IgD-negative memory B cell (primary cell): ENCODE data around the gene B4GALT5. TPM values are rescaled to one million over a fixed set of nuclear protein-coding genes. Genes with fewer than 3 reads are reported as not detected.

Source experiments
- H3K27ac Mint-ChIP-seq, 3 donors: one replicate each; pipeline ENCODE4 v1.8.0; 2020 to 2022; ENCODE audit warnings: mild to moderate bottlenecking in 3 of 3, mixed read lengths in 3 of 3, moderate library complexity in 1 of 3
- H3K27me3 Mint-ChIP-seq: one replicate; pipeline ENCODE4 v1.8.0; 2021; ENCODE audit warnings: mixed read lengths
- H3K36me3 Mint-ChIP-seq: one replicate; pipeline ENCODE4 v1.8.0; 2020; ENCODE audit warnings: mild to moderate bottlenecking, mixed read lengths
- H3K4me1 Mint-ChIP-seq, 3 donors: one replicate each; pipeline ENCODE4 v1.8.0; 2020 to 2022; ENCODE audit warnings: mixed read lengths in 3 of 3, mild to moderate bottlenecking in 1 of 3
- H3K4me3 Mint-ChIP-seq, 4 donors: one replicate each; pipeline ENCODE4 v1.8.0; 2020 to 2022; ENCODE audit warnings: mild to moderate bottlenecking in 4 of 4, mixed read lengths in 4 of 4, moderate library complexity in 3 of 4
- H3K9me3 Mint-ChIP-seq, 3 donors: one replicate each; pipeline ENCODE4 v1.8.0; 2020 to 2021; ENCODE audit warnings: mixed read lengths in 3 of 3, mild to moderate bottlenecking in 1 of 3
- polyA plus RNA-seq: library from polyadenylated mRNA; unstranded; fragments of 300-500 nt; fragmentation: Illumina TruSeq; gene quantifications from one replicate; pipeline ENCODE4 v1.2.3, GENCODE V29; 2021

The B4GALT5 gene
- polyA plus RNA-seq, 1 donor from 2014 or later = 0.48 TPM

GRCh38 chr20:49649672-49650071, 64.0 kb downstream of the B4GALT5 start:
- H3K4me1 Mint-ChIP-seq = no peaks in the 10 kb centered on the region
- H3K27ac Mint-ChIP-seq = no peak overlapping the region
- H3K4me3 Mint-ChIP-seq = no peak overlapping the region
- H3K36me3 Mint-ChIP-seq = peaks cover 16% of the 10 kb centered on the region
- H3K9me3 Mint-ChIP-seq = no peaks in the 10 kb centered on the region
- H3K27me3 Mint-ChIP-seq = no peaks in the 10 kb centered on the region

GRCh38 chr20:49647550-49647949, 66.1 kb downstream of the B4GALT5 start:
- Mint-ChIP-seq H3K36me3 (peaks cover 13% of the 10 kb centered on the region), H3K27ac (no peak overlapping the region), H3K27me3 (no peaks in the 10 kb centered on the region), H3K4me1 (no peaks in the 10 kb centered on the region), H3K4me3 (no peak overlapping the region), H3K9me3 (no peaks in the 10 kb centered on the region)

GRCh38 chr20:49646528-49646927, 67.2 kb downstream of the B4GALT5 start:
- Mint-ChIP-seq H3K27ac (no peak overlapping the region), H3K36me3 (peaks cover 14% of the 10 kb centered on the region), H3K9me3 (no peaks in the 10 kb centered on the region), H3K27me3 (no peaks in the 10 kb centered on the region), H3K4me1 (peaks cover 0 to 1% (median 0%) of the 10 kb centered on the region in 3 donors), H3K4me3 (no peak overlapping the region)

GRCh38 chr20:49646126-49646525, 67.6 kb downstream of the B4GALT5 start:
- Mint-ChIP-seq H3K27ac (no peak overlapping the region), H3K4me3 (no peak overlapping the region), H3K4me1 (peaks cover 0 to 1% (median 0%) of the 10 kb centered on the region in 3 donors), H3K9me3 (no peaks in the 10 kb centered on the region), H3K27me3 (no peaks in the 10 kb centered on the region), H3K36me3 (peaks cover 18% of the 10 kb centered on the region)

- Mint-ChIP-seq H3K27me3 (no peaks in the 10 kb centered on the region), H3K36me3 (peaks cover 22% of the 10 kb centered on the region), H3K4me3 (no peak overlapping the region), H3K9me3 (no peaks in the 10 kb centered on the region), H3K4me1 (peaks cover 0 to 1% (median 0%) of the 10 kb centered on the region in 3 donors), H3K27ac (no peak overlapping the region)
Measured at GRCh38 chr20:49644980-49645565, 68.6 kb downstream of the B4GALT5 start.

- peaks cover 19% of the 10 kb centered on the region for H3K36me3 Mint-ChIP-seq
Measured at GRCh38 chr20:49642816-49643215, 70.9 kb downstream of the B4GALT5 start.

GRCh38 chr20:49641683-49642656, 71.7 kb downstream of the B4GALT5 start:
- peaks cover 0 to 1% (median 0%) of the 10 kb centered on the region in 3 donors for H3K4me1 Mint-ChIP-seq
- H3K4me3 Mint-ChIP-seq = no peak overlapping the region
- H3K27ac Mint-ChIP-seq = peak overlapping the region in 1 of 3 donors; percentile 76
- H3K27me3 Mint-ChIP-seq = no peaks in the 10 kb centered on the region
- H3K36me3 Mint-ChIP-seq = peaks cover 17% of the 10 kb centered on the region
- H3K9me3 Mint-ChIP-seq = no peaks in the 10 kb centered on the region

More at GRCh38 chr20:49642816-49643215, 70.9 kb downstream of the B4GALT5 start:
- Mint-ChIP-seq H3K27ac (no peak overlapping the region), H3K4me1 (peaks cover 0 to 1% (median 0%) of the 10 kb centered on the region in 3 donors), H3K4me3 (no peak overlapping the region), H3K9me3 (no peaks in the 10 kb centered on the region), H3K27me3 (no peaks in the 10 kb centered on the region)

GRCh38 chr20:49637046-49637637, 76.5 kb downstream of the B4GALT5 start:
- Mint-ChIP-seq H3K27me3 (no peaks in the 10 kb centered on the region), H3K4me3 (no peak overlapping the region), H3K27ac (no peak overlapping the region), H3K9me3 (no peaks in the 10 kb centered on the region), H3K4me1 (peaks cover 6 to 13% (median 9%) of the 10 kb centered on the region in 3 donors), H3K36me3 (peaks cover 14% of the 10 kb centered on the region)

- Mint-ChIP-seq H3K27me3 (peaks cover under 1% of the 10 kb centered on the region), H3K4me3 (no peak overlapping the region), H3K4me1 (peaks cover 9 to 20% (median 14%) of the 10 kb centered on the region in 3 donors), H3K9me3 (no peaks in the 10 kb centered on the region), H3K27ac (peak overlapping the region in 1 of 3 donors; percentile 88), H3K36me3 (peaks cover 11% of the 10 kb centered on the region)
Measured at GRCh38 chr20:49636447-49636846, 77.2 kb downstream of the B4GALT5 start.

- peaks cover 13 to 24% (median 20%) of the 10 kb centered on the region in 3 donors for H3K4me1 Mint-ChIP-seq
- H3K4me3 Mint-ChIP-seq = no peak overlapping the region
- H3K27me3 Mint-ChIP-seq = peaks cover 5% of the 10 kb centered on the region
- peak overlapping the region in 2 of 3 donors; percentile 17 to 88 for H3K27ac Mint-ChIP-seq
- no peaks in the 10 kb centered on the region for H3K9me3 Mint-ChIP-seq
- peaks cover 9% of the 10 kb centered on the region for H3K36me3 Mint-ChIP-seq
Measured at GRCh38 chr20:49635866-49636265, 77.8 kb downstream of the B4GALT5 start.

GRCh38 chr20:49635166-49635565, 78.5 kb downstream of the B4GALT5 start:
- H3K36me3 Mint-ChIP-seq = peaks cover 5% of the 10 kb centered on the region
- H3K4me3 Mint-ChIP-seq = no peak overlapping the region
- H3K4me1 Mint-ChIP-seq = peaks cover 19 to 31% (median 25%) of the 10 kb centered on the region in 3 donors
- no peaks in the 10 kb centered on the region for H3K9me3 Mint-ChIP-seq
- no peak overlapping the region for H3K27ac Mint-ChIP-seq
- H3K27me3 Mint-ChIP-seq = peaks cover 5% of the 10 kb centered on the region

- Mint-ChIP-seq H3K4me3 (no peak overlapping the region), H3K9me3 (peaks cover 0 to 3% (median 0%) of the 10 kb centered on the region in 3 donors), H3K27ac (no peak overlapping the region), H3K27me3 (peaks cover 5% of the 10 kb centered on the region), H3K36me3 (peaks cover 5% of the 10 kb centered on the region), H3K4me1 (peaks cover 25 to 31% (median 30%) of the 10 kb centered on the region in 3 donors)
Measured at GRCh38 chr20:49634116-49634515, 79.6 kb downstream of the B4GALT5 start.

- Mint-ChIP-seq H3K27me3 (peaks cover 5% of the 10 kb centered on the region), H3K4me1 (peaks cover 25 to 31% (median 30%) of the 10 kb centered on the region in 3 donors), H3K4me3 (no peak overlapping the region), H3K9me3 (peaks cover 0 to 3% (median 0%) of the 10 kb centered on the region in 3 donors), H3K27ac (no peak overlapping the region), H3K36me3 (peaks cover 5% of the 10 kb centered on the region)
Measured at GRCh38 chr20:49633643-49634042, 80.0 kb downstream of the B4GALT5 start.

- Mint-ChIP-seq H3K27ac (no peak overlapping the region), H3K4me1 (peaks cover 25 to 31% (median 30%) of the 10 kb centered on the region in 3 donors), H3K9me3 (peaks cover 0 to 3% (median 0%) of the 10 kb centered on the region in 3 donors), H3K4me3 (no peak overlapping the region), H3K27me3 (peaks cover 5% of the 10 kb centered on the region), H3K36me3 (peaks cover 5% of the 10 kb centered on the region)
Measured at GRCh38 chr20:49633023-49633422, 80.7 kb downstream of the B4GALT5 start.
